Activated T-helper 9 cell treated with anti-CD3 and anti-CD28 coated beads, Interleukin-2, amount 50 U/mL, for 16 hours (primary cell): ENCODE measurements around the gene SLC25A13.

Experiments used
- DNase-seq: peaks from one replicate; pipeline ENCODE4 v3.0.0-alpha.2; 2020; ENCODE audit warnings: low read depth

The SLC25A13 gene

GRCh38 chr7:96089511-96089910 is 232.4 kb downstream of the SLC25A13 start:
- no peak for DNase-seq

DNA sequence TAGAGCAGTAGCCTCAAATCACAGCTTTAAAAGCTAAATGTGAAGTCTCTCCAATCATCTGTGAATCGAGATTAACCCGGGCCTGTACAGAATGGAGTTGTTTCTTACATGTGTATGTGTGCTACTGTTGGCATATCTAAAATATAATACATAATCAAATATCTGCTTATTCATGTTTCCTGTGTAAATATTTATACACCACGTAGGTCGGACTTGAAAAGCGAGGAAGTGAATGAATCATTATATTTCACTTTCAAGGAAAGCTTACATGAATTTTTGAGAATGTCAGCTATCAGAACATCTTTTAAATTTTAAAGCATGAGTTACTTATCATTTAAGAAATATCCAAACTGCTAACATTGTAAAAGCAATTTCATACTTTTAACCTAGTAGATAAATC is 233.3 kb downstream of the SLC25A13 start:
- no peak for DNase-seq

GRCh38 chr7:96085953-96086352 is 235.9 kb downstream of the SLC25A13 start:
- no peak for DNase-seq

- no peak for DNase-seq
These were observed 236.9 kb downstream of the SLC25A13 start for GRCh38 chr7:96084881-96085553.

GRCh38 chr7:96080027-96080426 is 241.9 kb downstream of the SLC25A13 start:
- no peak for DNase-seq

GRCh38 chr7:96076350-96076707 is 245.6 kb downstream of the SLC25A13 start:
- no peak for DNase-seq

- peak; percentile 10 for DNase-seq
These were observed 246.2 kb downstream of the SLC25A13 start for GRCh38 chr7:96075510-96076349.

DNA sequence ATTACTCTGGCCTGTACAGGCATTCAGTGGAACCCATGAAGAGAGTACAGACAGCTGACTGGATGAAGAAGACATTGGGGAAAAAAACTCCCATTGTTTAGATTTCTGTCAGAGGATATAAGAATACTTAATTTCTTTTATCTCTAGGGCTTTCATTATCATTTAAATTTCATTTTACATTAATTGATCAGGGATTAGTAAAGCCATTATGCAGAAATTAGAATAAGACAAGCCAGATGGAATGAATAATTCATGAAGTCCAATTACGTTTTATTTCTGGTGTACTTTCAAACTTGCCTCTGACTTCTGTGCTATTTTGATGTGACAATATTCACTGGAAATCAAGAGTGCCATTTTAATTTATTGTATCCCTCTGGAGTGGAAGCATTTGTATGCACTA is 247.0 kb downstream of the SLC25A13 start:
- DNase-seq: no peak
